ENCODE measurements around the gene KCNQ5. TPM values are rescaled to one million over a fixed set of nuclear protein-coding genes. Genes with fewer than 3 reads are reported as not detected.

KCNQ5 gene
- total and polyA plus RNA-seq, 12 donors, result 0.10 to 3.6 (median 0.52) TPM

GRCh38 chr6:72946774-72947173 is 324.9 kb downstream of the KCNQ5 start:
- WGBS, 4 donors, result 70 to 84% (median 71%) methylated on average over 2 of the region's 2 CpGs
- Histone ChIP-seq H3K27me3 (no peaks in the 10 kb centered on the region), H3K4me3 (no peak overlapping the region), H3K27ac (no peak overlapping the region), H3K36me3 (replicated peaks in 1 of 2) (no peaks in the 10 kb centered on the region), H3K9me3 (replicated peaks in 1 of 3) (no peaks in the 10 kb centered on the region), H3K4me1 (replicated peaks in 1 of 2) (no peaks in the 10 kb centered on the region)
- DNase-seq, result no peak
- intact Hi-C loops (cut with DNase I), result no loop called here
- TF ChIP-seq POLR2A (IDR thresholded peaks at IDR 0.05), result no peak
- TF ChIP-seq CTCF (IDR thresholded peaks at IDR 0.05), result no peak

- no peak for TF ChIP-seq POLR2A (IDR thresholded peaks at IDR 0.05)
- no peak for TF ChIP-seq CTCF (IDR thresholded peaks at IDR 0.05)
- Histone ChIP-seq H3K9me3 (replicated peaks in 1 of 3) (no peaks in the 10 kb centered on the region), H3K4me3 (no peak overlapping the region), H3K27me3 (no peaks in the 10 kb centered on the region), H3K27ac (no peak overlapping the region), H3K36me3 (replicated peaks in 1 of 2) (no peaks in the 10 kb centered on the region), H3K4me1 (replicated peaks in 1 of 2) (no peaks in the 10 kb centered on the region)
- 23 to 40% (median 29%) methylated on average over 1 of the region's 1 CpG for WGBS, 4 donors
- intact Hi-C loops (cut with DNase I), result no loop called here
- DNase-seq, result no peak
Measured at GRCh38 chr6:72947534-72947933, 325.7 kb downstream of the KCNQ5 start.

- intact Hi-C loops (cut with DNase I), result no loop called here
- no peak overlapping the region for H3K27ac ChIP-seq
- TF ChIP-seq POLR2A (IDR thresholded peaks at IDR 0.05) (no peak), CTCF (IDR thresholded peaks at IDR 0.05) (no peak)
- H3K4me3 ChIP-seq, result no peak overlapping the region
- H3K27me3 ChIP-seq, result no peaks in the 10 kb centered on the region
- WGBS, 4 donors, result 53 to 68% (median 61%) methylated on average over 1 of the region's 1 CpG
- DNase-seq, result no peak
- H3K9me3 ChIP-seq (replicated peaks in 1 of 3), result no peaks in the 10 kb centered on the region
- no peaks in the 10 kb centered on the region for H3K4me1 ChIP-seq (replicated peaks in 1 of 2)
- H3K36me3 ChIP-seq (replicated peaks in 1 of 2), result no peaks in the 10 kb centered on the region
Measured at GRCh38 chr6:72948153-72948552, 326.3 kb downstream of the KCNQ5 start.

GRCh38 chr6:72950114-72950860 is 328.4 kb downstream of the KCNQ5 start:
- no peaks in the 10 kb centered on the region for H3K36me3 ChIP-seq (replicated peaks in 1 of 2)
- no peak overlapping the region for H3K27ac ChIP-seq
- H3K9me3 ChIP-seq (replicated peaks in 1 of 3), result no peaks in the 10 kb centered on the region
- WGBS, 4 donors, result 78 to 85% (median 80%) methylated on average over 6 of the region's 6 CpGs
- TF ChIP-seq CTCF (IDR thresholded peaks at IDR 0.05), result no peak
- no peak for TF ChIP-seq POLR2A (IDR thresholded peaks at IDR 0.05)
- H3K4me1 ChIP-seq (replicated peaks in 1 of 2), result no peaks in the 10 kb centered on the region
- H3K4me3 ChIP-seq, result no peak overlapping the region
- H3K27me3 ChIP-seq, result no peaks in the 10 kb centered on the region
- intact Hi-C loops (cut with DNase I), result no loop called here
- DNase-seq, result no peak
